GM21786 (cell line): Measurements from ENCODE around the gene NCKAP5L.
"Not testable (repeated sequence)": the region's sequence is repeated elsewhere in the genome, so short reads cannot be mapped to it uniquely, and the experiment has no call there.

Experiments
- ATAC-seq: cut with Tn5 transposase; IDR thresholded peaks from one replicate; pipeline ENCODE4 v1.9.1; 2021; ENCODE audit not compliant: unreplicated experiment

Gene NCKAP5L

GRCh38 chr12:49828133-49829091, at the start of gene NCKAP5L:
NCKAP5L (minus strand) TSS chr12:49828413; CDS start chr12:49804044, 24,369 bp downstream.
- ATAC-seq: peak; percentile 84

DNA sequence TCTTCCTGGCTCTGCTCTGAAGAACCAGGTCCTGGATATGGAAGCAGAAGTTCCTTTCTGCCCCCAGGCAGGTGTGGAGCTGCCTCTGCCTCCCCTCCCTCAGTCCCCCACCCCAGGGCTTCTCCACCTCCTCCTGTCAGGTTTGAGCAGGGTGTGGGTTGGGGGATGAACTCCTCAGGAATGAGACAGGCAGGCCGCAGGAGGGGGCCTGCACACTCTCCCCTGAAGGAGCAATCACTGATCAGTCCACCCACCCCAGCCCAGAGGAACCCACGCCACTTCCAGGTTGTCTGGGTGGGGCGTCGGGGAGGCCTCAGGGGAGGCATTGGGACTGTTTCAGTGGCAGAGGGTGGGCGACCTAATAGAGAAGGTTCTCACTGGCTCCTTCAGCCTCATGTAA, 48.9 kb upstream of the NCKAP5L start:
- ATAC-seq: no peak

DNA sequence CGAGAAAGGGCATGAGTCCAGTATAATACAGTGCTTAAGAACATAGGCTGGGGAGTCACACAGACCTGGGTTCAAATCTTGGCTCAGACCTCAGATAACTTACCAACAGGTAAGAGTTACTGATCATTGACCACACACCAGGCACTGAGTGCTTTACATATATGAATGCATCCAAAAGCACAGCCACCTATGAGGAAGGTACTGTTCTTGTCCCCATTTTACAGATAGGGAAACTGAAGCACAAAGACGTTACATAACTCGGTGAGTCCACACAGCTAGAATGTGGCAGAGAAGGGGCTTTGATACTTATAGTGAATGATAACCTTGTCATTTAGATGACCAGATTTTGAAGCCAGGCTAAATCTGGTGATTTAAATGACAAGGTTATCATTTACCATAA, 47.9 kb upstream of the NCKAP5L start:
- ATAC-seq: no peak

DNA sequence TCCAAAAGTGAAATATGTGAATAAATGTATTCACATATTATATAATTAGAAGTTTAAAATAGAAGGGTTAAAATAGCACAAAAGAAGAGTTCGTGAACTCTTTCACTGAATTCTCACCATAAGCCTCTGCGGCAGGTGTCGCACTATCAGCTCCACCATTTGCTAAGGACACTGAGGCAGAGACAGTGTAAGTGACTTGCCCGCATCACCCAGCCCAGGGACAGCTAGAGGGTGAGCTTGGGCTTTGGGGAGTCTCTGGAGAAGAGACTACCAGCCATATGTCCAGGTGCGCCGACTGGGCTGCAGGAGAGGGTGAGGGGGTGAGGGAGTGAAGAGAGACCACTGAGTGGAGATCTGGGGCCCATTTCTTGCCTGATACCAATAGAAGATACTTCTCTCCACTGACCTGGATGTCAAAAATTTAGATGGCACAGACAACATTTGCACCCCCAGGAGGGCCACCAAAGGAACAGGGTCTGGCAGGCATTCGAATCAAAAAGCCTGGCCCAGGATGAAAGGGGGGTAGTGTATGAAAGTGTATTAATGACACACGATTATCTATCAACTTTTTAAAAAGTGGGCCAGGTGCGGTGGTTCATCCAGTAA, 47.0 kb upstream of the NCKAP5L start:
- ATAC-seq: no peak

GRCh38 chr12:49874142-49874897, 46.1 kb upstream of the NCKAP5L start:
- no peak for ATAC-seq

- no peak for ATAC-seq
These were observed 45.2 kb upstream of the NCKAP5L start for GRCh38 chr12:49873361-49873934.

DNA sequence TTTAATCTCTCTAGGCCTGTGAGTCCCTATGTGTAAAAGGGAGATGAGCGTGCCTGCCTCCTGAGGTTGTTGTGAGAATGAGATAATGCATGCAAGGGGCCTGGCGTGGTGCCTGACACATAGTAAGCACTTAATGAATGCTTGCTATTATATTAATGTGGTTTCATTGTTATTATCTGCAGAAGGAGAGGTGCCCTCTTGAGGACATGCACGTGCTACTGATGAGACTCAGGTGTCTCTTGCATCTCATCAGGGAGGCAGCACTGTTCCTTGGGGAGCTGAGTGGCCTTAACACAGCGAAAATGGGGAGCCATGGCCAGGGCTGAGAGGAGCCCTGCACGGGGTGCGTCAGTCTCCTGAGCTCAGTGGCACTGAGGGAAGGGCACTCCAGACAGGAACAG, 44.6 kb upstream of the NCKAP5L start:
- ATAC-seq: no peak

DNA sequence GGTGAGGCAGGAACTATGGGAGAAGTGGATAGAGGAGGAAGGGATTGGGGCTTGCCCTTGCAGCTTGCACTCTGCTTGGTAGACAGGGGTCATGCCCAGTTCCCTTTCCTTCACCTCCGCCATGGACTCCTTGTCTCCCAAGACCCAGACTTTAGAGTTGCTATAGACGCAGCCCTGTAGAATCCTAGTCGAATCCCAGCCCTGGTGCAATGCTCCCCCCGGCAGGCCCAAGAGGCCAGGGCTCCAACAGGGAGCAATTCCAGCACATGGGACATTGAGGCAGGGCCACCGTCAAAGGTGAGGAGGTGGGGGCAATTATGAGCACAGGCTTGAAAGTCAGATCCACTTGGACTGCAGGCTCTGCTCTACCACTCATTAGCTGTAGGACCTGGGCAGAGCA, 44.2 kb upstream of the NCKAP5L start:
- ATAC-seq: no peak

- ATAC-seq: not testable (repeated sequence)
These were observed 43.6 kb upstream of the NCKAP5L start for GRCh38 chr12:49871811-49872251.

DNA sequence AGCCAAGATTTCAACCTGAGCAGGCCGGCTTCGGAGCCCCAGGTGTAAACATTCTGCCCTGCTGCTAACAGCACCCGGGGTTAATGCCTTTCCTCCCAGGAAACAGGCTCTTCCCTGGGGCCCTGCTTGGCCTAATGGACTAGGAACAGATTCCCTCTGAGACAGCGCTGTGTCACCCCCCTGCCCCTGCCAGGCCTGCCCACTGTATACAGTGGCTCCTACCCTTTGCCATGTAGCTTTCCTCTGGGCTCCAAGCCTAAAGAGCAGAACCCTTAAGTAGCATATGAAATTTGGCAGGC, 43.0 kb upstream of the NCKAP5L start:
- ATAC-seq: no peak

DNA sequence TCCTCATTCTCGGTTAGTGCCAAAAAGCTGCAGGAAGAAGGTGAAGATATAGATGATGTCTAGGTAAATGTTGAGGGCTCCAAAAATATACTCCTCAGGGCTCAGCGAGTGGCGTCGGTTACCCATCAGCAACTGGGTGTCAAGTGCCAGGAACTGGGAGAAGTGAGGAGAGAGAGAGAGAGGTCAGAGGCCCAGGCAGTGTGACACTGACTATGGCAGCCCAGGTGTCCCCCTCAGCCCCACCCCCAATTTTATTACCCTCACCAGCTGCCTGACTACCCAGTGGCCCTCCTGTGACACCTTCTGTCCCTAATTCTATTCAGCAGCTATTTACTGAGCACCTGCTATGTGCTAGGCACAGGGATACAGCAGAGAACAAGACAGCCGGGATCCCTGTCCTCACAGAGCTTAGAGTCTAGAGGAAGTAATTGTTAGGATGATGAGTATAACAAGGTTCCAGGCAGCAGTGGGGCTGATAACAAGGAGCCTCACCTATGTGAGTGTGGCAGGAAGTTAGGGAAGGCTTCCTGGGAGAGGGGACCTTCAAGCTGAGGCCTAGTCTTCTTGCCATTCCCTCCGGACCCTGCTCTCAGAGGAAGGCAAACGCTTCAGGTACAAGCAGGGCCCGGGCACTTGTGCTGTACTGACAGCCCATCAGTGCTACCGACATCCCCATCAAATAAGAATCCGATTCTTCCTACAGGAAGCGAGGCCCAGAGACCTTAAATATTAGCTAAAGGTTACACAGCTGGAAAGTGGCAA, 42.5 kb upstream of the NCKAP5L start:
- no peak for ATAC-seq

GRCh38 chr12:49869816-49870500, 41.7 kb upstream of the NCKAP5L start:
- no peak for ATAC-seq

GRCh38 chr12:49868952-49869815, 41.0 kb upstream of the NCKAP5L start:
- ATAC-seq: no peak

GRCh38 chr12:49868449-49868848, 40.2 kb upstream of the NCKAP5L start:
- ATAC-seq: no peak

GRCh38 chr12:49867570-49868341, 39.5 kb upstream of the NCKAP5L start:
- no peak for ATAC-seq

DNA sequence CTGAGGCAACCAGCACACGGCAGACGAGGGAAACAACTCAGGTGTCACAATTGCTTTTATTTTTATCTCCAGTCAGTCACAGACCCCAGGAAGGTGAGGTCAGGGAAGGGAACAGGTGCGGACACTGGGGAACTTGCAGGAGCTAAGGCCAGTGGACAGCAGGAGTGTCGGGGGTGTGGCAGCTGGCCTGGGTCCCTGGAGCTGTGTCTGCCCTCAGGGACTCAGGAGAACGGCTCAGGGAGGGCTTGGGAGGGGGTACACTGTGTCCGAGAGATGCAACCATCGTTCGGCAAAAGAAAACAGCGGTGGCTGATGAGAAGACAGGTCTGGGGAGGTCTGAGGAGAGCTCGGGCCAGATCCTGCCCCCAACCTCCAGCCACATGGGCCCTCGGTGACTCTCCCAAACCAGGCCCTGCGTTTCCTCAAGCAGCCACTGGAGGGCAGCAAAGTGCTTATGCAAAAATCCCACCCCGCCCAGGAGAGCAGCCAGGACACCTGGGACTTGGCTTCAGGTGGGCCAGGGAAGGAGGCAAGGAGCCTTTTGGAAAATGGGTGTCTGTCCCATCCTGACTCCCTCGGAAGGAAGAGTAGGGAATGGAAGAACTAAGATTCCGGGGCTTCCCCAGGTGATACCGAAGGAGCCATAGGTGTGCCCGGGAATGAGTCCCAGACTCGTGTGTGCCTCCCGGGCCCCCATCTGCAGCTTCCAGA, 38.8 kb upstream of the NCKAP5L start:
- no peak for ATAC-seq

- ATAC-seq: no peak
These were observed 37.5 kb upstream of the NCKAP5L start for GRCh38 chr12:49865782-49866135.
